Heart left ventricle (tissue), 16 donors: ENCODE results near the gene GRK5. TPM values are rescaled to one million over a fixed set of nuclear protein-coding genes. Genes with fewer than 3 reads are reported as not detected.

Experiments
- ATAC-seq, 4 donors: fragments of 200-7000 bp; cut with Tn5 transposase; one replicate each; pipeline ENCODE4 v1.9.1; 2020 to 2022; ENCODE audit warnings: moderate library complexity in 4 of 4, mild to moderate bottlenecking in 3 of 4, moderate number of reproducible peaks in 1 of 4
- DNase-seq, 5 donors: peaks; one replicate each; pipeline ENCODE4 v3.0.0-alpha.2; 2020
- H3K27ac ChIP-seq, 12 donors: fragments of 200-600 bp; sonication (generic) in 4 of 12; one replicate each; pipeline versions ENCODE4 v1.5.0 to v1.8.0; 2016 to 2022; ENCODE audit warnings: mild to moderate bottlenecking in 2 of 12
- H3K27me3 ChIP-seq, 9 donors: fragments of 200-600 bp; sonication (generic) in 2 of 9; one replicate each; pipeline versions ENCODE4 v1.5.1 to v1.8.0; 2016 to 2022; ENCODE audit warnings: mild to moderate bottlenecking in 3 of 9
- H3K36me3 ChIP-seq, 9 donors: fragments of 200-600 bp; sonication (generic) in 2 of 9; one replicate each; pipeline versions ENCODE4 v1.5.0 to v1.8.0; 2018 to 2022; ENCODE audit warnings: mild to moderate bottlenecking in 2 of 9
- H3K4me1 ChIP-seq, 12 donors: fragments of 200-600 bp; sonication (generic) in 4 of 12; one replicate each; pipeline versions ENCODE4 v1.5.0 to v1.8.0; 2016 to 2022; ENCODE audit warnings: mild to moderate bottlenecking in 3 of 12
- H3K4me3 ChIP-seq, 12 donors: fragments of 200-600 bp; sonication (generic) in 4 of 12; one replicate each; pipeline versions ENCODE4 v1.5.0 to v1.8.0; 2017 to 2022; ENCODE audit warnings: mild to moderate bottlenecking in 9 of 12, moderate library complexity in 4 of 12
- H3K9me3 ChIP-seq, 12 donors: fragments of 200-600 bp; sonication (generic) in 4 of 12; one replicate each; pipeline versions ENCODE4 v1.5.0 to v1.8.0; 2016 to 2022; ENCODE audit warnings: mild to moderate bottlenecking in 1 of 12
- POLR2A ChIP-seq, 2 donors: fragments of 450-650 bp; IDR thresholded peaks; one replicate each; pipeline ENCODE4 v1.6.1; 2017; ENCODE audit warnings: antibody characterized with exemption in 2 of 2, mild to moderate bottlenecking in 2 of 2, moderate library complexity in 2 of 2
- WGBS, 4 donors: extraction: QIAGEN DNeasy Blood & Tissue Kit in 2 of 4; methylation state at CpG; one replicate each; pipeline versions ENCODE4 v1.1.5 to v1.1.7; 2013 to 2018; 5-methylcytosine and 5-hydroxymethylcytosine counted together
- intact Hi-C, 10 donors: fragments of 100-400 bp; cut with DNase I; formaldehyde crosslinking; loops; one replicate each; pipeline versions ENCODE4 v1.11.1 to v1.14.2; 2022
- polyA plus RNA-seq, 2 donors: library from polyadenylated mRNA; stranded (reverse); fragments of 200-250 nt; gene quantifications; one replicate each; pipeline ENCODE4 v1.2.3, GENCODE V29; 2013
- total RNA-seq, 9 donors: library from RNA; depleted of rRNA in 2 of 9; stranded (reverse); fragments of >200 nt in 2 of 9; fragmentation: NEBNext Ultra II Directional in 3 of 9; extraction: Animal tissue kit (Norgen Biotek cat#: 25700) in 3 of 9; gene quantifications; one replicate each; pipeline versions ENCODE4 v1.1.0 to v1.2.4, GENCODE V29; 2016 to 2023
- TF ChIP-seq, protein P1 (sequence below), 12 donors: fragments of 200-600 bp; sonication (generic) in 4 of 12; IDR thresholded peaks; one replicate each; pipeline versions ENCODE4 v1.5.0 to v1.8.0; 2018 to 2022; ENCODE audit warnings: antibody characterized with exemption in 12 of 12, mild to moderate bottlenecking in 5 of 12
- donor health status: ischemic (EF 13 %, LVEDD 7.1; RV severe dilation, severe dysfunction).
- donor health status: healthy with polysubstance abuse.
- donor health status: DM: no; HTN: yes; CAD: no.
- donor health status: DM: no; HTN: no; CAD: no.
- donor health status: ischemic (EF 25% LVEDD 6.9; RV normal size, moderate dysfunction).
- donor health status: ischemic (EF 25% LVEDD 5.7; RV mildly dilated, moderate dysfunction).
- donor health status: healthy.
- donor health status: DM: yes; HTN: yes; CAD: no.
- donor health status: ischemic (EF 35%, LVEDD 5.7; RV mildly dilated, moderate dysfunction).
- donor health status: nonischemic (EF 11% LVEDD 7.7; RV severe dilation, severe dysfunction).
- donor health status: DM: yes; HTN: yes; CAD: no.
- donor health status: PGD.
- donor health status: ischemic (EF 29% LVEDD 5.4; RV normal size, mild dysfunction).
- donor health status: nonischemic (EF 23%, LVEDD 6.1; RV moderate dilation, normal function).

The GRK5 gene
- total and polyA plus RNA-seq, 11 donors, result 13.1 to 58.0 (median 30.2) TPM

DNA sequence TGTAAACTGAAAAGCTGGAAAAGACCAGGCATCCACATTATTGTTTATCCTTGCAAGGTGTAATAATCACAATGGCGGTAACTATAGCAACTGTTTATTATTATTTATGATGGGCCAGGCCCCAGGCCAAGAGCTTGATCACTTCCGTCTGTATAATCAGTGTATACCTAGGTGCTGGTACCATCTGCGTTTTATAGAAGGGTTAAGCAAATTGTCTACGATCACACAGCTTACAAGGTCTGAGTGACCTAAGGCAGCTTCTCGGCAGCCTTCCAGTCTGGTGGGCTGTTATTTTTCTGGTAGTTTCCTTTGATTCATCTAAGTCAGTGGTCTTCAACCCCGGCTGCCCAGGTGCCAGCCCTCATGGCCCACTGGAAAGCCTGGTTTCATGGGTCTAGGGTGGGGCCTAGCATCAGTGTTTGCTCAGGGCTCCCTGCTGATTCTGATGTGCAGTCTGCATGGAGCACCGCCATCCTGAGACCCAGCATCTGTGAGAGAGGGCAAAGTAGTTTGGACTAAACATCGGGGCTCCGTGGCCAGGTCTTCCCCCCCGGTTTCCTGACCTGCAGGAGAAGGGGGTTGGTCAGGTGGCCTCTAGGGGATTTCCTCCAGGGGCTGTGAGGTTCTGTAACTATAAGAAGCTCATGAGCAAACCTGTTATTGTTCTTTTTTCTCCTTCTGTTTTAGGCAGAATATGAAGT lies 188.8 kb downstream of the GRK5 start:
- no peaks in the 10 kb centered on the region for H3K9me3 ChIP-seq
- no peaks in the 10 kb centered on the region for H3K27me3 ChIP-seq
- DNase-seq (peak in 1 of 5 donors; percentile 47), ATAC-seq (no peak)
- peak overlapping the region; percentile 33 to 90 (median 62) for H3K27ac ChIP-seq
- peaks cover 0 to 37% (median 9%) of the 10 kb centered on the region in 9 donors for H3K36me3 ChIP-seq
- no peak overlapping the region for H3K4me3 ChIP-seq
- peaks cover 8 to 57% (median 43%) of the 10 kb centered on the region in 12 donors for H3K4me1 ChIP-seq
- intact Hi-C loops, result loop anchor here in 1 of 10 donors (5.0 kb wide), 1 partner anchor 54 kb away; no protein-coding TSS in a partner anchor
- TF ChIP-seq, protein P1, sequence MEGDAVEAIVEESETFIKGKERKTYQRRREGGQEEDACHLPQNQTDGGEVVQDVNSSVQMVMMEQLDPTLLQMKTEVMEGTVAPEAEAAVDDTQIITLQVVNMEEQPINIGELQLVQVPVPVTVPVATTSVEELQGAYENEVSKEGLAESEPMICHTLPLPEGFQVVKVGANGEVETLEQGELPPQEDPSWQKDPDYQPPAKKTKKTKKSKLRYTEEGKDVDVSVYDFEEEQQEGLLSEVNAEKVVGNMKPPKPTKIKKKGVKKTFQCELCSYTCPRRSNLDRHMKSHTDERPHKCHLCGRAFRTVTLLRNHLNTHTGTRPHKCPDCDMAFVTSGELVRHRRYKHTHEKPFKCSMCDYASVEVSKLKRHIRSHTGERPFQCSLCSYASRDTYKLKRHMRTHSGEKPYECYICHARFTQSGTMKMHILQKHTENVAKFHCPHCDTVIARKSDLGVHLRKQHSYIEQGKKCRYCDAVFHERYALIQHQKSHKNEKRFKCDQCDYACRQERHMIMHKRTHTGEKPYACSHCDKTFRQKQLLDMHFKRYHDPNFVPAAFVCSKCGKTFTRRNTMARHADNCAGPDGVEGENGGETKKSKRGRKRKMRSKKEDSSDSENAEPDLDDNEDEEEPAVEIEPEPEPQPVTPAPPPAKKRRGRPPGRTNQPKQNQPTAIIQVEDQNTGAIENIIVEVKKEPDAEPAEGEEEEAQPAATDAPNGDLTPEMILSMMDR (IDR thresholded peaks at IDR 0.05), result no peak
- no peak for TF ChIP-seq POLR2A (IDR thresholded peaks at IDR 0.05)
- 77 to 86% (median 80%) methylated on average over 8 to 10 of the region's 10 CpGs for WGBS, 4 donors

DNA sequence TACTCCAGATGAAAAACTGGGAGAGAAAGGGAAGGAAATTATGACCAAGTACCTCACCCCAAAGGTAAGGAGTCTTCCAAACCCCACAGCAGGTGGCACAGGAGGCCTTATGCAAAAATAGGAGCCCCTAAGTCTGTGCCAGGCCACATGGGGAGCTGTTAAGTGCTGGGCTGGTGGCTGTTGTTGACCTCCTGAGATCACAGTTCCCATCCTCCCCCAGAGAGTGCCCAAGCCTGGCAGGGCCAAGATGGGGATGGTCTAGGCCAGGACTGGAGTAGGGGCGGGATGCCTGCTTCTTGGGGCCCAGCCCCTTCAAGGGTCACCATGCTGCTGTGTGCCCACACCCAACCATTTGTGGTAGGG lies 189.3 kb downstream of the GRK5 start:
- no peaks in the 10 kb centered on the region for H3K27me3 ChIP-seq
- no peak overlapping the region for H3K4me3 ChIP-seq
- peaks cover 8 to 58% (median 44%) of the 10 kb centered on the region in 12 donors for H3K4me1 ChIP-seq
- no peaks in the 10 kb centered on the region for H3K9me3 ChIP-seq
- 98 to 100% (median 100%) methylated on average over 1 of the region's 1 CpG for WGBS, 4 donors
- intact Hi-C loops, result loop anchor here in 1 of 10 donors (5.0 kb wide), 1 partner anchor 54 kb away; no protein-coding TSS in a partner anchor
- H3K27ac ChIP-seq, result peak overlapping the region in 7 of 12 donors; percentile 19 to 90 (median 74)
- H3K36me3 ChIP-seq, result peaks cover 0 to 39% (median 9%) of the 10 kb centered on the region in 9 donors
- DNase-seq (no peak), ATAC-seq (no peak)
- TF ChIP-seq, protein P1 (IDR thresholded peaks at IDR 0.05), result no peak
- no peak for TF ChIP-seq POLR2A (IDR thresholded peaks at IDR 0.05)

DNA sequence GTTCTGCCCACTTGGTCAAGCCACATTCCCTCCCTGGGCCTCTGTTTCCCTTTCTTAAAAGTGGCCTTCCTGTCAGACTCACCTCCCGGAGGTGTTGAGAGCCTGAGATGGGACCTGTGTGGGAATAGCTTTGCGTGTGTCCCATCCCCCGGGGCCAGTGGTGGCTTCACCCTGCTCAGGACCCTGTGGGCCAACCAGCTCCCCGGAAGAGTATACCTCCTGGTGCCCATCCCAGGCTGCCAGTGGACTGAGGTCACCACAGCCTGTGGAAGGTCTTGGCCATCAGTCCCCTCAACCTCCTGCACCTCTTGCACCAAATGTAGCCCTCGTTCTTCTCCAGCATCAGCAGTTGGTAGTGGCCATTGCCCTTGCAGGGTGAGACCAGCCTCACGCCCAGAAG lies 190.0 kb downstream of the GRK5 start:
- Histone ChIP-seq H3K27ac (no peak overlapping the region), H3K36me3 (peaks cover 0 to 39% (median 9%) of the 10 kb centered on the region in 9 donors), H3K27me3 (no peaks in the 10 kb centered on the region), H3K4me3 (no peak overlapping the region), H3K9me3 (no peaks in the 10 kb centered on the region), H3K4me1 (peaks cover 8 to 52% (median 43%) of the 10 kb centered on the region in 12 donors)
- intact Hi-C loops, result loop anchor here in 1 of 10 donors (5.0 kb wide), 1 partner anchor 55 kb away; no protein-coding TSS in a partner anchor
- WGBS, 4 donors, result 95 to 98% (median 97%) methylated on average over 6 of the region's 6 CpGs
- peak in 1 of 5 donors; percentile 42 for DNase-seq
- TF ChIP-seq POLR2A (IDR thresholded peaks at IDR 0.05), result no peak
- TF ChIP-seq, protein P1 (IDR thresholded peaks at IDR 0.05), result no peak
- ATAC-seq, result no peak

DNA sequence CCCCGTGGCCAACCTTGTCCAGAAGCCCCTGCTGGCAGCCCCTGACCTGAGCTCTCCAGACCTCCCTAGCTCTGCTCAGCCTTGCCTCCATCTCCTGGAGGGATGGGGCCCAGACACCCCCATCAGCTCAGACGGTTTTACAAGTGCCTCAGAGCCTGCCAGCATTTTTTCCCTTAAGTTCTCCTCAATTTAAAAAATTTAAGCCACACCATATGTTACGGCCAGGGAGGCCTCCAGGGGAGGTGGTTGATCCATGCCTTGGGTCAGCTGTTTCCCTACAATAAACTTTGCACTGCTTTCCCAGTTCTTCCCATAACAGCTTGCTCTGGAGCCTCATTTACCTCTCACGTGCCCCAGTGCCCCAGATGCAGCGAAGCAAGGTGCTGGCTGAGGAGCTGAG lies 191.6 kb downstream of the GRK5 start:
- Histone ChIP-seq H3K27ac (peak overlapping the region in 5 of 12 donors; percentile 4 to 37 (median 13)), H3K4me1 (peaks cover 8 to 61% (median 34%) of the 10 kb centered on the region in 12 donors)
- DNase-seq, result no peak

More for the DNA sequence above, 191.6 kb downstream of the GRK5 start:
- no peak for TF ChIP-seq POLR2A (IDR thresholded peaks at IDR 0.05)
- TF ChIP-seq, protein P1 (IDR thresholded peaks at IDR 0.05), result no peak
- ATAC-seq, result no peak
- H3K9me3 ChIP-seq, result no peaks in the 10 kb centered on the region
- WGBS, 4 donors, result 75 to 83% (median 81%) methylated on average over 5 of the region's 5 CpGs
- no peak overlapping the region for H3K4me3 ChIP-seq
- intact Hi-C loops, result loop anchor here in 1 of 10 donors (5.0 kb wide), 1 partner anchor 57 kb away; no protein-coding TSS in a partner anchor
- H3K27me3 ChIP-seq, result no peaks in the 10 kb centered on the region
- H3K36me3 ChIP-seq, result peaks cover 0 to 39% (median 9%) of the 10 kb centered on the region in 9 donors
